T-cell (primary cell): Measurements from ENCODE around the gene PRDM16. TPM values are rescaled to one million over a fixed set of nuclear protein-coding genes. Genes with fewer than 3 reads are reported as not detected.

ENCODE experiments used
- ATAC-seq, 4 experiments: fragments of 200-7000 bp in 3 of 4; fragments of 150-1000 bp in 1 of 4; cut with Tn5 transposase; replicated peaks in 1 of 4; 1 replicate in 3 of 4; 2 replicates in 1 of 4; pipeline ENCODE4 v1.10.0; 2021; ENCODE audit warnings: moderate library complexity in 3 of 4, mild to moderate bottlenecking in 2 of 4, moderate number of reproducible peaks in 1 of 4
- CTCF ChIA-PET, 2 donors: fragments of 300-600 bp; sonication (Branson Sonifier 250); formaldehyde crosslinking; loops; one replicate each; lab custom pipeline; 2022; ENCODE audit warnings: antibody characterized with exemption in 2 of 2; lab: Charles Lee
- POLR2A ChIA-PET, 2 donors: fragments of 300-600 bp; sonication (Branson Sonifier 250); formaldehyde crosslinking; loops; one replicate each; lab custom pipeline; 2022; ENCODE audit warnings: antibody characterized with exemption in 2 of 2; lab: Charles Lee
- DNase-seq, 35 experiments: peaks; one replicate each; pipeline versions ENCODE4 v3.0.0 to v3.0.0-alpha.2; 2013 to 2023
- H3K27ac ChIP-seq: one replicate; pipeline ENCODE4 v1.5.1; 2013; ENCODE audit warnings: low read length
- H3K27me3 ChIP-seq, 2 experiments: replicated peaks in 1 of 2; 1 replicate in 1 of 2; 2 replicates in 1 of 2; pipeline versions ENCODE4 v1.6.1 to v1.7.0; 2013; ENCODE audit warnings: low read length in 1 of 2, mixed read lengths in 1 of 2; ENCODE audit not compliant: control insufficient read depth in 2 of 2, insufficient read depth in 2 of 2; ENCODE audit errors: extremely low read depth in 1 of 2
- H3K36me3 ChIP-seq, 2 donors: 1 replicate in 1 of 2; 2 replicates in 1 of 2; pipeline versions ENCODE4 v1.6.1 to v1.7.0; 2013; ENCODE audit warnings: low read length in 1 of 2; ENCODE audit not compliant: control insufficient read depth in 2 of 2, insufficient read depth in 1 of 2; ENCODE audit errors: extremely low read depth in 1 of 2
- H3K4me1 ChIP-seq, 2 experiments: 1 replicate in 1 of 2; 2 replicates in 1 of 2; pipeline versions ENCODE4 v1.6.1 to v1.7.0; 2013; ENCODE audit warnings: low read length in 2 of 2, mixed read lengths in 1 of 2; ENCODE audit not compliant: insufficient read depth in 2 of 2, control insufficient read depth in 1 of 2; ENCODE audit errors: extremely low read depth in 1 of 2
- H3K4me3 ChIP-seq, 2 donors: 1 replicate in 1 of 2; 2 replicates in 1 of 2; pipeline versions ENCODE4 v1.5.1 to v1.7.0; 2013; ENCODE audit warnings: mild to moderate bottlenecking in 2 of 2, low read length in 1 of 2, moderate library complexity in 1 of 2; ENCODE audit not compliant: control insufficient read depth in 1 of 2; ENCODE audit errors: extremely low read depth in 1 of 2
- H3K9me3 ChIP-seq: 2 replicates; pipeline ENCODE4 v1.7.0; 2013
- H3K27ac Mint-ChIP-seq, 2 donors: one replicate each; pipeline ENCODE4 v1.8.0; 2020 to 2021; ENCODE audit warnings: mild to moderate bottlenecking in 2 of 2, mixed read lengths in 2 of 2
- H3K27me3 Mint-ChIP-seq, 2 donors: one replicate each; pipeline ENCODE4 v1.8.0; 2021 to 2022; ENCODE audit warnings: mixed read lengths in 2 of 2
- H3K36me3 Mint-ChIP-seq: one replicate; pipeline ENCODE4 v1.8.0; 2021; ENCODE audit warnings: mixed read lengths
- H3K4me1 Mint-ChIP-seq, 3 donors: one replicate each; pipeline ENCODE4 v1.8.0; 2020 to 2022; ENCODE audit warnings: mixed read lengths in 3 of 3, mild to moderate bottlenecking in 1 of 3
- H3K4me3 Mint-ChIP-seq, 3 donors: one replicate each; pipeline ENCODE4 v1.8.0; 2020 to 2022; ENCODE audit warnings: mild to moderate bottlenecking in 3 of 3, mixed read lengths in 3 of 3, moderate library complexity in 3 of 3
- H3K9me3 Mint-ChIP-seq, 3 donors: one replicate each; pipeline ENCODE4 v1.8.0; 2020 to 2022; ENCODE audit warnings: mixed read lengths in 3 of 3
- WGBS: methylation state at CpG from one replicate; pipeline ENCODE4 v1.1.5; 2013; ENCODE audit warnings: missing lambda C conversion rate; ENCODE audit not compliant: insufficient coverage; 5-methylcytosine and 5-hydroxymethylcytosine counted together
- total RNA-seq, 35 experiments: library from RNA in 6 of 35; stranded (reverse) in 6 of 35; fragments of 120-200 nt in 1 of 35; gene quantifications; one replicate each; pipeline versions ENCODE4 v1.2.1 to v1.2.4 and lab custom pipeline; 2013 to 2026

Gene PRDM16
- total RNA-seq, 5 donors from 2014 or later (not counting 1 experiment from before 2014, with no cell fraction given): 0.15 to 0.70 (median 0.24) TPM; not detected in 1

DNA sequence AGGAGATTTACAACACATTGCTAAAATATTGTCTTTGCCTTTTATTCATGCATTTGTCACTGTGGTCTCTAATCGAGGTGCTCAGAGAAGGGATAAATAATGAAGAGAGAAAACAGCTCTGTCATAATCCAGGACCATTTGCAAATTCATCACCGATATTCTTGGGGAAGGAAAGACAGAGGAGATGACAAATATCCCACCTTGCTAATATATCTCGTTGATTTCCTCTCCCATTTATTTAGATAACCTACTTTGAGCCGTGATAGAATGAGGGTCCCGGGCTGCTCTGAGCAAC lies 86.9 kb downstream of the PRDM16 start:
- H3K27ac ChIP-seq: no peak overlapping the region
- Mint-ChIP-seq H3K27me3 (peaks cover 18 to 52% of the 10 kb centered on the region in 2 donors), H3K4me3 (no peak overlapping the region), H3K36me3 (no peaks in the 10 kb centered on the region), H3K9me3 (no peaks in the 10 kb centered on the region), H3K4me1 (peaks cover 3% of the 10 kb centered on the region in 3 donors), H3K27ac (no peak overlapping the region)
- DNase-seq (no peak), ATAC-seq (no peak)
- POLR2A ChIA-PET: no interaction called here
- CTCF ChIA-PET: no interaction called here
- no peaks in the 10 kb centered on the region for H3K36me3 ChIP-seq
- H3K27me3 ChIP-seq: peaks cover 0 to 50% of the 10 kb centered on the region in 2 experiments
- peaks cover 0 to 5% of the 10 kb centered on the region in 2 experiments for H3K4me1 ChIP-seq
- H3K4me3 ChIP-seq: no peak overlapping the region
- 100% methylated on average over 1 of the region's 5 CpGs for WGBS
- H3K9me3 ChIP-seq: no peaks in the 10 kb centered on the region

DNA sequence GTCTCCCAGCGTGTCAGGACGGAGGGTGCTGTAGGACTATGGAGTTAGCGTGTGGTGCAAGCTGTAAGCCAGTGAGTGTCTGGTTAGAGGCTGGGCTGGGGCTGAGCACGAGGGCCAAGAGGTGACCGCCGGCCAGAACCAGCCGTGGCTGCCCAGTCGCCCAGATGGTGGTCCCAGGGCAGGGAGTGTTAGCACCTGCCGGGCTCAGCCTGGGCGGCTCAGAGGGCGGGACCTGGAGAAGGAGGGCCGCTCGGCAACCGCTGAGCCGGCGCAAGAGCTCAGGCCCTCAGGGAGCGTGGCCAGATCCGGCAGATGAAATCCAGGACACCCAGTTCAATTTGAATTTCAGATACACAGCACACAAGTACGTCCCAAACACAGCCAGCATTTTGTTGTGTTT lies 87.9 kb downstream of the PRDM16 start:
- Mint-ChIP-seq H3K9me3 (no peaks in the 10 kb centered on the region), H3K27me3 (peaks cover 18 to 51% of the 10 kb centered on the region in 2 donors), H3K4me3 (no peak overlapping the region), H3K27ac (no peak overlapping the region), H3K4me1 (peaks cover 5 to 8% (median 7%) of the 10 kb centered on the region in 3 donors), H3K36me3 (no peaks in the 10 kb centered on the region)
- H3K4me3 ChIP-seq: no peak overlapping the region
- ATAC-seq: no peak
- H3K4me1 ChIP-seq: peaks cover 0 to 8% of the 10 kb centered on the region in 2 experiments
- no peak overlapping the region for H3K27ac ChIP-seq
- CTCF ChIA-PET: no interaction called here
- no peaks in the 10 kb centered on the region for H3K36me3 ChIP-seq
- peaks cover 0 to 47% of the 10 kb centered on the region in 2 experiments for H3K27me3 ChIP-seq
- WGBS: 84% methylated on average over 16 of the region's 19 CpGs
- H3K9me3 ChIP-seq: no peaks in the 10 kb centered on the region
- DNase-seq: no peak
- POLR2A ChIA-PET: no interaction called here

DNA sequence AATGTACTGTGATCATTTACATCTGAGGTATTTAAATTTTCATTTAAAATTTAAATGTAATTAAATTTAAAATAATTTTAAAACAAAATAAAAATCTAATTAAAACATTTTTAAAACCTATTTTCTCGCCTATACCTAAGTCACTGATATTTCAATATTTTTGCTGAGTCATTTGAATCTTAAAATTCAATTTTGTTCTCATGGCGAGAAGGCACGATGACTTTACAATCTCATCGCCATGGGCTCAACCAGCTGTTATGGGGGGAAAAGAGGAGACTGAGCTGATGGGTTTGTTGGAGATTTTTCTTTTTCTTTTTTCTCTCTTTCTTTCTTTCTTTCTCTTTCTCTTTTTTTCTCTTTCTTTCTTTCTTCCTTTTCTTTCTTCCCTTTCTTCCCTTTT lies 89.3 kb downstream of the PRDM16 start:
- no CpG with 5 or more reads among the region's 4 CpGs for WGBS
- ATAC-seq: no peak
- no peak overlapping the region for H3K4me3 Mint-ChIP-seq

DNA sequence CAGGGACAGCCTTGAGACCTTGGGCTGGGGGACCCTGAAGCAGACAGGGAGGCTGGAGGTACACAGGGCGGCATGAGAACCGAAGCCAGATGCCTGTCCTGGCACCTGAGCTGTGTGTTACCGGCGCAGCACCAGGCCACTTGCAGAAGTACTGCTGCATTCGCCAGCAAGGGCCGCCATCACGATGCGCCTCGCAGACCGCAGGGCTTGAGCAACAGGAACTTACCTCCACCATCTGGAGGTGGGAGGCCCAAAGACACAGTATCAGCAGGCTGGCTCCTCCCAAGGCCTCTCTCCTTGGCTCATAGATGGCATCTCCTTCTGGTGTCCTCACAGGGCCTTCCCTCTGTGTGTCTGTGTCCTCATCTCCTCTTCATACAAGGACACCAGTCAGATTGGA lies 90.1 kb downstream of the PRDM16 start:
- POLR2A ChIA-PET: no interaction called here
- Histone ChIP-seq H3K36me3 (no peaks in the 10 kb centered on the region), H3K9me3 (no peaks in the 10 kb centered on the region), H3K4me3 (no peak overlapping the region), H3K27me3 (peaks cover 0 to 47% of the 10 kb centered on the region in 2 experiments), H3K27ac (no peak overlapping the region), H3K4me1 (peaks cover 0 to 8% of the 10 kb centered on the region in 2 experiments)
- Mint-ChIP-seq H3K9me3 (no peaks in the 10 kb centered on the region), H3K36me3 (no peaks in the 10 kb centered on the region), H3K27me3 (peaks cover 19 to 52% of the 10 kb centered on the region in 2 donors), H3K27ac (no peak overlapping the region), H3K4me3 (no peak overlapping the region), H3K4me1 (peaks cover 5 to 8% (median 7%) of the 10 kb centered on the region in 3 donors)
- DNase-seq (no peak), ATAC-seq (no peak)
- CTCF ChIA-PET: no interaction called here
- WGBS: 82% methylated on average over 10 of the region's 10 CpGs

More for the DNA sequence above, 89.3 kb downstream of the PRDM16 start:
- DNase-seq: no peak
- no peak overlapping the region for H3K4me3 ChIP-seq
- H3K4me1 Mint-ChIP-seq: peaks cover 5 to 8% (median 7%) of the 10 kb centered on the region in 3 donors
- H3K36me3 ChIP-seq: no peaks in the 10 kb centered on the region
- CTCF ChIA-PET: no interaction called here
- no peak overlapping the region for H3K27ac ChIP-seq
- no peaks in the 10 kb centered on the region for H3K36me3 Mint-ChIP-seq
- peaks cover 0 to 8% of the 10 kb centered on the region in 2 experiments for H3K4me1 ChIP-seq
- no peaks in the 10 kb centered on the region for H3K9me3 ChIP-seq
- no peaks in the 10 kb centered on the region for H3K9me3 Mint-ChIP-seq
- peaks cover 20 to 55% of the 10 kb centered on the region in 2 donors for H3K27me3 Mint-ChIP-seq
- POLR2A ChIA-PET: no interaction called here
- peaks cover 0 to 50% of the 10 kb centered on the region in 2 experiments for H3K27me3 ChIP-seq
- H3K27ac Mint-ChIP-seq: no peak overlapping the region

DNA sequence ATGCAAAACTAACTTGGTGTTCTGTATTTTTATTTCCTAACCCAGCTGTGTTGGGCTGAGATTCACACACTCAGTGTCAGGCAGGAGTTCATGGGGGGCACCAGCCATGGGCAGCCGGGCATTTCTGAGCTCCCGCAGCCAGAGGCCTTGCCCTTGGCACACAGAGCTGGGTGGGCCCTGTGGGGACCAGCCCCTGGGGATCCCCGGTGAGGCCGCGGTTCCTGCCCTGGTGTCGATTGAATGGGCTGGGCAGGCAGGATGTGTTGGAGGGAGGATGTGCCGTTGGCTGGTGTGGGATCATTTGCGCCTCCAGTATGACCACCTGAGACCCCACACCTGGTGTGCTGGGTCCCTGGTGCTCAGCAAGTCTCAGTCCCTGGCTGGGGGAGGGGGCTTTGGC lies 91.0 kb downstream of the PRDM16 start:
- Mint-ChIP-seq H3K27me3 (peaks cover 19 to 54% of the 10 kb centered on the region in 2 donors), H3K9me3 (no peaks in the 10 kb centered on the region), H3K27ac (no peak overlapping the region), H3K4me3 (peak overlapping the region in 1 of 3 donors; percentile 64), H3K36me3 (no peaks in the 10 kb centered on the region), H3K4me1 (peaks cover 5 to 8% (median 7%) of the 10 kb centered on the region in 3 donors)
- H3K36me3 ChIP-seq: no peaks in the 10 kb centered on the region
- no peak overlapping the region for H3K4me3 ChIP-seq
- H3K27me3 ChIP-seq: peaks cover 0 to 40% of the 10 kb centered on the region in 2 experiments
- 93% methylated on average over 2 of the region's 8 CpGs for WGBS
- CTCF ChIA-PET: no interaction called here
- POLR2A ChIA-PET: no interaction called here
- H3K27ac ChIP-seq: no peak overlapping the region
- ATAC-seq (no peak), DNase-seq (no peak)
- peaks cover 0 to 8% of the 10 kb centered on the region in 2 experiments for H3K4me1 ChIP-seq
- H3K9me3 ChIP-seq: no peaks in the 10 kb centered on the region

DNA sequence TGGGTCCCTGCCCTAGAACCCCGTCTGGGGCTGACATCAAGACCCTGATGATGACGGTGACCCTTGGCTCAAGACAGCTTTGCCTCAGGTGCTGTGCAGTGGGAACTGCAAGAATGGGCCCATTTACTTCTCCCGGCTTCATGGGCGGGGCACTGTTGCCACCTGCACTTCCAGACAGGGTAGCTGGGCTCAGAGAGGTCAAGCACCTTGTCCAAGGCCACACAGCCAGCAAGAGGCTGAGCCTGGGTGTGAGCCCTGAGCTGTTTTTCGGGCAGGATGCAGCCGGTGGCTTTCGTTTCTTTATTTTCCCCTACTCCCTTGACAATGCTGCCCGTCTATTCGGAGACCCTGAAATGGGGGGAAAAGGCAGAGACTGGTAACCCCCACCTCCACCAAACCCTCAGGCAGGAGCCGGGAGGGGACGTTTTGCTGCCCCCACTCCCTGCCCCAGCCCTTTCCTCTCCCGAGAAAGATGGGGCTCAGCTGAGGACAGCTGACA lies 91.7 kb downstream of the PRDM16 start:
- Histone ChIP-seq H3K4me3 (peak overlapping the region in 1 of 2 donors; percentile 56), H3K27ac (no peak overlapping the region), H3K27me3 (peaks cover 0 to 33% of the 10 kb centered on the region in 2 experiments), H3K36me3 (no peaks in the 10 kb centered on the region), H3K9me3 (no peaks in the 10 kb centered on the region), H3K4me1 (peaks cover 0 to 8% of the 10 kb centered on the region in 2 experiments)
- Mint-ChIP-seq H3K4me1 (peaks cover 5 to 8% (median 7%) of the 10 kb centered on the region in 3 donors), H3K27ac (no peak overlapping the region), H3K4me3 (peak overlapping the region; percentile 47 to 64 (median 56)), H3K36me3 (no peaks in the 10 kb centered on the region), H3K9me3 (no peaks in the 10 kb centered on the region), H3K27me3 (peaks cover 14 to 48% of the 10 kb centered on the region in 2 donors)
- WGBS: 69% methylated on average over 4 of the region's 12 CpGs
- POLR2A ChIA-PET: no interaction called here
- DNase-seq (no peak), ATAC-seq (peak in 1 of 4 experiments; percentile 25)
- CTCF ChIA-PET: no interaction called here
